Peyer's patch (tissue), 4 donors: ENCODE measurements around the gene DCLRE1C.

Experiments used
- POLR2A ChIP-seq, 2 donors: fragments of 450-650 bp; IDR thresholded peaks; one replicate each; pipeline ENCODE4 v1.5.1; 2017; ENCODE audit warnings: antibody characterized with exemption in 2 of 2, mild to moderate bottlenecking in 2 of 2, moderate library complexity in 2 of 2
- TF ChIP-seq, protein P1 (sequence below), 6 experiments: fragments of 450-650 bp in 4 of 6; fragments of 200-600 bp in 2 of 6; sonication (generic) in 1 of 6; IDR thresholded peaks; one replicate each; pipeline ENCODE4 v1.5.1; 2017 to 2019; ENCODE audit warnings: antibody characterized with exemption in 6 of 6, mild to moderate bottlenecking in 3 of 6, moderate library complexity in 1 of 6

DNA sequence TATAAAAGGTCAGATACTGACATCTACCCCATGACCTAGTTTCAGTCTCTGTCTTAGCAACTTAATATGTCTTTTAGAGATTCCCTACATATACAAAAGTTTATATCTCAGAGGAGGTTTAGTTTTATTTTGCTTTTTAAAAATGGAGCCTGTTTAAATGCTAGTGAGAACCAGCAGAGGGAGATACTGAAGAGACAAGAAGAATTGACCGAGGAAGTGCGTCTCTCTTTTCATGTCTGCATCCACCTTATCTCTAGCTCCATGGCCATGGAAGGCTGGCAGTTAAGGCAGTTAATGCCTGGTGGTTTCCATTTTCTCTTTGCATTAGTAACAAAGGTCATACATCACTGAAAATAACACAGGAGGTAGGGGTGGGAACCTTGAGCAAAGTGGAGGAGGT is 64.6 kb downstream of the DCLRE1C start:
- TF ChIP-seq, protein P1, sequence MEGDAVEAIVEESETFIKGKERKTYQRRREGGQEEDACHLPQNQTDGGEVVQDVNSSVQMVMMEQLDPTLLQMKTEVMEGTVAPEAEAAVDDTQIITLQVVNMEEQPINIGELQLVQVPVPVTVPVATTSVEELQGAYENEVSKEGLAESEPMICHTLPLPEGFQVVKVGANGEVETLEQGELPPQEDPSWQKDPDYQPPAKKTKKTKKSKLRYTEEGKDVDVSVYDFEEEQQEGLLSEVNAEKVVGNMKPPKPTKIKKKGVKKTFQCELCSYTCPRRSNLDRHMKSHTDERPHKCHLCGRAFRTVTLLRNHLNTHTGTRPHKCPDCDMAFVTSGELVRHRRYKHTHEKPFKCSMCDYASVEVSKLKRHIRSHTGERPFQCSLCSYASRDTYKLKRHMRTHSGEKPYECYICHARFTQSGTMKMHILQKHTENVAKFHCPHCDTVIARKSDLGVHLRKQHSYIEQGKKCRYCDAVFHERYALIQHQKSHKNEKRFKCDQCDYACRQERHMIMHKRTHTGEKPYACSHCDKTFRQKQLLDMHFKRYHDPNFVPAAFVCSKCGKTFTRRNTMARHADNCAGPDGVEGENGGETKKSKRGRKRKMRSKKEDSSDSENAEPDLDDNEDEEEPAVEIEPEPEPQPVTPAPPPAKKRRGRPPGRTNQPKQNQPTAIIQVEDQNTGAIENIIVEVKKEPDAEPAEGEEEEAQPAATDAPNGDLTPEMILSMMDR (IDR thresholded peaks at IDR 0.05) = peak in 4 of 6 experiments; percentile 17 to 28 (median 24)
- no peak for TF ChIP-seq POLR2A (IDR thresholded peaks at IDR 0.05)
